ENCODE measurements around the gene CCDC57. TPM values are rescaled to one million over a fixed set of nuclear protein-coding genes. Genes with fewer than 3 reads are reported as not detected.

CCDC57 gene
- total and polyA plus RNA-seq, 9 of the 15 experiments (the other 6 are each of a cell fraction or from before 2014, with no cell fraction given) = 0.83 to 36.2 (median 13.6) TPM

- no peak for TF ChIP-seq ZNF263 (CRISPR knock-in tag; IDR thresholded peaks at IDR 0.05; ENCODE audit: borderline replicate concordance)
- TF ChIP-seq CUX1 (CRISPR knock-in tag; IDR thresholded peaks at IDR 0.05) = no peak
- 0 out of 2 replicates have a peak, but pooled peaks have one; percentile 59 for TF ChIP-seq KAT7 (CRISPR knock-in tag; IDR thresholded peaks at IDR 0.05; ENCODE audit: borderline replicate concordance)
- TF ChIP-seq NFIC (IDR thresholded peaks at IDR 0.05) = no peak
- TF ChIP-seq ZNF347 (CRISPR knock-in tag; IDR thresholded peaks at IDR 0.05; ENCODE audit: low read depth) = no peak
- TF ChIP-seq NUFIP1 (IDR thresholded peaks at IDR 0.05; ENCODE audit: partially characterized antibody) = no peak
- TF ChIP-seq POU5F1 (IDR thresholded peaks at IDR 0.05; ENCODE audit: borderline replicate concordance, low read depth, low read length, partially characterized antibody) = no peak
- no peak for TF ChIP-seq PHB2 (IDR thresholded peaks at IDR 0.05; ENCODE audit: low read depth)
- TF ChIP-seq GABPB2 (CRISPR knock-in tag; conservative IDR thresholded peaks at IDR 0.05) = no peak
- TF ChIP-seq PHTF2 (CRISPR knock-in tag; IDR thresholded peaks at IDR 0.05) = no peak
- TF ChIP-seq MXD1 (CRISPR knock-in tag; IDR thresholded peaks at IDR 0.05; ENCODE audit: borderline replicate concordance, poor library complexity, severe bottlenecking) = no peak
- no peak for TF ChIP-seq GTF2E2 (tag; IDR thresholded peaks at IDR 0.05)
- no peak for TF ChIP-seq SMARCC2 (IDR thresholded peaks at IDR 0.05; ENCODE audit: low read depth)
- TF ChIP-seq FOXA3 (CRISPR knock-in tag; conservative IDR thresholded peaks at IDR 0.05 in 1 of 2, IDR thresholded peaks at IDR 0.05 in 1 of 2) = 0 out of 4 replicates have a peak, but pooled peaks of 1 of the 2 experiments have one; percentile 40
- no peak for TF ChIP-seq RBM22 (IDR thresholded peaks at IDR 0.05; ENCODE audit: low read depth, low read length, poor library complexity, severe bottlenecking)
- TF ChIP-seq MEF2D (tag; conservative IDR thresholded peaks at IDR 0.05; ENCODE audit: low read depth) = peak; percentile 67; the same call in 1 of the 2 replicates
- no peak for TF ChIP-seq ZNF316 (IDR thresholded peaks at IDR 0.05)
- TF ChIP-seq HOXB6 (CRISPR knock-in tag; IDR thresholded peaks at IDR 0.05; ENCODE audit: borderline replicate concordance) = no peak
- no peak for TF ChIP-seq ZFP36 (IDR thresholded peaks at IDR 0.05; ENCODE audit: low read depth, low read length, partially characterized antibody)
- no peak for TF ChIP-seq ZZZ3 (IDR thresholded peaks at IDR 0.05)
- TF ChIP-seq RAD21 (CRISPR knock-in tag; conservative IDR thresholded peaks at IDR 0.05 in 1 of 2, IDR thresholded peaks at IDR 0.05 in 1 of 2) = no peak
- TF ChIP-seq IRF1 (CRISPR knock-in tag; IDR thresholded peaks at IDR 0.05; ENCODE audit: borderline replicate concordance) = no peak
Measured at GRCh38 chr17:82238472-82239201, 26.0 kb upstream of the CCDC57 start (continued).
